H9 (cell line): ENCODE measurements around the gene IL15RA. TPM values are rescaled to one million over a fixed set of nuclear protein-coding genes. Genes with fewer than 3 reads are reported as not detected.

Source experiments
- DNase-seq: peaks from one replicate; pipeline ENCODE4 v3.0.0-alpha.2; 2017
- H2AFZ ChIP-seq: one replicate; pipeline ENCODE4 v1.6.1; 2013; ENCODE audit warnings: mild to moderate bottlenecking, low read length, control low read depth, moderate library complexity
- H2AK5ac ChIP-seq: 2 replicates; pipeline ENCODE4 v1.6.1; 2013; ENCODE audit warnings: low read length, control low read depth, mixed read lengths; ENCODE audit not compliant: insufficient read length
- H2BK120ac ChIP-seq: one replicate; pipeline ENCODE4 v1.6.1; 2013; ENCODE audit warnings: low read depth, mild to moderate bottlenecking, low read length, control low read depth, inconsistent platforms; ENCODE audit not compliant: poor library complexity, severe bottlenecking
- H2BK12ac ChIP-seq: 2 replicates; pipeline ENCODE4 v1.6.1; 2013; ENCODE audit warnings: low read length, control low read depth, mixed read lengths, low read depth; ENCODE audit not compliant: insufficient read length
- H2BK15ac ChIP-seq: 2 replicates; pipeline ENCODE4 v1.6.1; 2013; ENCODE audit warnings: low read depth, low read length, control low read depth
- H2BK20ac ChIP-seq: one replicate; pipeline ENCODE4 v1.6.1; 2013; ENCODE audit warnings: low read depth, mild to moderate bottlenecking, low read length, control low read depth, inconsistent platforms; ENCODE audit not compliant: poor library complexity, severe bottlenecking
- H2BK5ac ChIP-seq: 2 replicates; pipeline ENCODE4 v1.6.1; 2013; ENCODE audit warnings: low read length, control low read depth, mixed read lengths; ENCODE audit not compliant: insufficient read length
- H3K14ac ChIP-seq: 2 replicates; pipeline ENCODE4 v1.6.1; 2013; ENCODE audit warnings: low read length, control low read depth; ENCODE audit not compliant: insufficient read depth
- H3K18ac ChIP-seq: 2 replicates; pipeline ENCODE4 v1.6.1; 2013; ENCODE audit warnings: low read depth, mild to moderate bottlenecking, mixed read lengths, low read length, control low read depth; ENCODE audit not compliant: insufficient read length
- H3K23ac ChIP-seq: 2 replicates; pipeline ENCODE4 v1.6.1; 2013; ENCODE audit warnings: low read length, control low read depth, mixed read lengths, low read depth; ENCODE audit not compliant: insufficient read length
- H3K23me2 ChIP-seq: 2 replicates; pipeline ENCODE4 v1.6.1; 2013; ENCODE audit warnings: low read depth, mild to moderate bottlenecking, mixed read lengths, low read length, control low read depth; ENCODE audit not compliant: insufficient read length, poor library complexity, severe bottlenecking
- H3K27ac ChIP-seq: 2 replicates; pipeline ENCODE4 v1.5.1; 2013; ENCODE audit warnings: low read length, control low read depth, mixed read lengths, low read depth; ENCODE audit not compliant: insufficient read length
- H3K27me3 ChIP-seq: 2 replicates; pipeline ENCODE4 v1.6.1; 2013; ENCODE audit warnings: low read length, control low read depth, inconsistent platforms; ENCODE audit not compliant: insufficient read depth
- H3K4ac ChIP-seq: 2 replicates; pipeline ENCODE4 v1.6.1; 2013; ENCODE audit warnings: low read depth, mild to moderate bottlenecking, control low read depth, inconsistent platforms, low read length, moderate library complexity
- H3K4me1 ChIP-seq: 2 replicates; pipeline ENCODE4 v1.6.1; 2013; ENCODE audit warnings: low read length, control low read depth, inconsistent platforms; ENCODE audit not compliant: insufficient read depth
- H3K4me2 ChIP-seq: 2 replicates; pipeline ENCODE4 v1.6.1; 2013; ENCODE audit warnings: low read length, control low read depth, mixed read lengths; ENCODE audit not compliant: insufficient read length, insufficient read depth
- H3K56ac ChIP-seq: 2 replicates; pipeline ENCODE4 v1.6.1; 2013; ENCODE audit warnings: low read depth, mild to moderate bottlenecking, mixed read lengths, low read length, control low read depth; ENCODE audit not compliant: insufficient read length
- H3K79me1 ChIP-seq: 2 replicates; pipeline ENCODE4 v1.6.1; 2013; ENCODE audit warnings: low read depth, mild to moderate bottlenecking, moderate library complexity, low read length, control low read depth, inconsistent platforms; ENCODE audit not compliant: insufficient read depth, poor library complexity, severe bottlenecking
- H3K79me2 ChIP-seq: 2 replicates; pipeline ENCODE4 v1.6.1; 2013; ENCODE audit warnings: low read length, control low read depth, inconsistent platforms; ENCODE audit not compliant: insufficient read depth
- H3K9ac ChIP-seq: 2 replicates; pipeline ENCODE4 v1.6.1; 2013; ENCODE audit warnings: low read length, control low read depth, mixed read lengths; ENCODE audit not compliant: insufficient read length; ENCODE audit errors: extremely low read depth
- H3K9me3 ChIP-seq: one replicate; pipeline ENCODE4 v1.6.1; 2013; ENCODE audit warnings: low read depth, low read length, inconsistent platforms; ENCODE audit not compliant: control insufficient read depth
- H3T11ph ChIP-seq: one replicate; pipeline ENCODE4 v1.6.1; 2013; ENCODE audit warnings: mild to moderate bottlenecking, low read length, control low read depth, inconsistent platforms
- H4K20me1 ChIP-seq: one replicate; pipeline ENCODE4 v1.6.1; 2013; ENCODE audit not compliant: control insufficient read depth, insufficient read length, insufficient read depth
- H4K5ac ChIP-seq: 2 replicates; pipeline ENCODE4 v1.6.1; 2013; ENCODE audit warnings: low read depth, mild to moderate bottlenecking, mixed read lengths, low read length, control low read depth; ENCODE audit not compliant: insufficient read length
- H4K8ac ChIP-seq: replicated peaks from 2 replicates; pipeline ENCODE4 v1.6.1; 2013; ENCODE audit warnings: low read length, control low read depth, mixed read lengths, low read depth; ENCODE audit not compliant: insufficient read length
- H4K91ac ChIP-seq: 2 replicates; pipeline ENCODE4 v1.6.1; 2013; ENCODE audit warnings: low read depth, mild to moderate bottlenecking, moderate library complexity, mixed read lengths, low read length, control low read depth; ENCODE audit not compliant: insufficient read length
- H3K27ac Mint-ChIP-seq, 3 experiments: 2 replicates in 2 of 3; 3 replicates in 1 of 3; pipeline ENCODE4 v1.8.0; 2020 to 2021; ENCODE audit warnings: mixed read lengths in 3 of 3, mild to moderate bottlenecking in 1 of 3, moderate library complexity in 1 of 3
- H3K27me3 Mint-ChIP-seq: 2 replicates; pipeline ENCODE4 v1.8.0; 2021; ENCODE audit warnings: low read depth, mild to moderate bottlenecking, moderate library complexity, mixed read lengths
- H3K36me3 Mint-ChIP-seq, 3 experiments: 2 replicates in 2 of 3; 3 replicates in 1 of 3; pipeline ENCODE4 v1.8.0; 2020 to 2021; ENCODE audit warnings: low read depth in 3 of 3, mixed read lengths in 3 of 3; ENCODE audit not compliant: insufficient read depth in 1 of 3
- H3K4me1 Mint-ChIP-seq, 2 experiments: 2 replicates each; pipeline ENCODE4 v1.8.0; 2020; ENCODE audit warnings: mixed read lengths in 2 of 2
- H3K4me3 Mint-ChIP-seq, 2 experiments: 2 replicates in 1 of 2; 3 replicates in 1 of 2; pipeline ENCODE4 v1.8.0; 2020 to 2021; ENCODE audit warnings: mild to moderate bottlenecking in 2 of 2, mixed read lengths in 2 of 2, moderate library complexity in 1 of 2
- H3K9me3 Mint-ChIP-seq, 2 experiments: 2 replicates in 1 of 2; 3 replicates in 1 of 2; pipeline ENCODE4 v1.8.0; 2020; ENCODE audit warnings: mild to moderate bottlenecking in 2 of 2, mixed read lengths in 2 of 2, moderate library complexity in 1 of 2
- CTCF ChIP-seq: fragments of 200-600 bp; sonication (generic); conservative IDR thresholded peaks from 3 replicates; pipeline ENCODE4 v1.8.0; 2021; ENCODE audit warnings: antibody characterized with exemption, mild to moderate bottlenecking
- WGBS: extraction: QIAGEN DNeasy Blood & Tissue Kit; methylation state at CpG from one replicate; pipeline ENCODE4 v1.1.7; 2013; ENCODE audit warnings: missing lambda C conversion rate, low lambda C conversion rate, mixed read lengths; ENCODE audit not compliant: insufficient read length; ENCODE audit errors: extremely low coverage; 5-methylcytosine and 5-hydroxymethylcytosine counted together
- total RNA-seq: library from RNA; stranded (reverse); gene quantifications from 2 replicates; pipeline ENCODE4 v1.2.1, GENCODE V29; 2021

IL15RA gene
- total RNA-seq, 1 experiment from 2014 or later, result 0.31 TPM

GRCh38 chr10:5963591-5963990 is 13.8 kb downstream of the IL15RA start:
- H3K9me3 ChIP-seq, result no peaks in the 10 kb centered on the region
- no CpG with 5 or more reads among the region's 10 CpGs for WGBS
- H3K4me2 ChIP-seq, result no peak overlapping the region
- H3K14ac ChIP-seq, result no peak overlapping the region
- TF ChIP-seq CTCF, result no peak
- H2BK120ac ChIP-seq, result no peak overlapping the region
- H3K18ac ChIP-seq, result no peak overlapping the region
- H4K20me1 ChIP-seq, result no peaks in the 10 kb centered on the region
- no peak overlapping the region for H2AFZ ChIP-seq
- H2BK20ac ChIP-seq, result no peak overlapping the region
- Mint-ChIP-seq H3K9me3 (no peaks in the 10 kb centered on the region), H3K27me3 (peaks cover 3% of the 10 kb centered on the region), H3K4me3 (no peak overlapping the region), H3K27ac (no peak overlapping the region), H3K36me3 (no peaks in the 10 kb centered on the region), H3K4me1 (peaks cover 3 to 5% of the 10 kb centered on the region in 2 experiments; a peak in 2 of 4 replicates)
- H3K79me2 ChIP-seq, result no peaks in the 10 kb centered on the region
- no peak overlapping the region for H4K5ac ChIP-seq
- H4K8ac ChIP-seq, result no peak overlapping the region
- no peak overlapping the region for H2BK5ac ChIP-seq
- no peak overlapping the region for H3K27ac ChIP-seq
- H3K9ac ChIP-seq, result no peak overlapping the region
- no peak overlapping the region for H3K4ac ChIP-seq
- H3K79me1 ChIP-seq, result no peaks in the 10 kb centered on the region
- H2BK15ac ChIP-seq, result no peak overlapping the region
- no peaks in the 10 kb centered on the region for H3K27me3 ChIP-seq
- H3K23ac ChIP-seq, result no peak overlapping the region
- no peak overlapping the region for H3K56ac ChIP-seq
- H4K91ac ChIP-seq, result no peak overlapping the region
- H2BK12ac ChIP-seq, result no peak overlapping the region
- H3T11ph ChIP-seq, result no peak overlapping the region
- no peak overlapping the region for H2AK5ac ChIP-seq
- H3K4me1 ChIP-seq, result no peaks in the 10 kb centered on the region; the same call in 1 of the 2 replicates
- DNase-seq, result no peak
- no peaks in the 10 kb centered on the region for H3K23me2 ChIP-seq
